ENCODE data around the gene IL17B.

GRCh38 chr5:149414405-149415065 is 35.4 kb upstream of the IL17B start:
- TF ChIP-seq CTCF (IDR thresholded peaks at IDR 0.05) = no peak
- TF ChIP-seq POLR2AphosphoS5 (IDR thresholded peaks at IDR 0.05) = no peak
- TF ChIP-seq POLR2A (IDR thresholded peaks at IDR 0.05) = no peak

All from upper lobe of left lung (tissue), 4 donors.